ENCODE results near the gene LTBP2.
"Not testable (repeated sequence)": the region's sequence is repeated elsewhere in the genome, so short reads cannot be mapped to it uniquely, and the experiment has no call there.

The LTBP2 gene

DNA sequence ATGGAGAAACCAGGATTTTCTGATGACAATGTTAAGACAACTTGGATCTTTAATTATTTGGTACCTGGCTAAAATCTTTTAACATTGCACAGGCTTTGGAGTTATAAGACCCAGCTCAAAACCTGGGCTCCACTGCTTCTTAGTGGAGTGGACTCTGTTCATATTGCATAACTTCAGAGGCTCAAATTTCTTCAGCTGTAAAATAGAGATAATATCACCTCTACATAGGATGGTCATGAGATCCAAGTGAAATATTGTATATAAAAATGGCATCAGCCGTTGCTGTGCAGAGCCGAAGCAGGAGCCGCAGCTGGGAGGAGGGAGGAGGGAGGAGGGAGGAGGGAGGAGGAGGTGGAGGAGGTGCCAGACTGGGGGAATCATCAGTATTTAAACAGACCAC, 129.5 kb downstream of the LTBP2 start:
- DNase-seq (ENCODE audit: low read depth in 3 of 3), result no peak

GRCh38 chr14:74480046-74480445, 132.0 kb downstream of the LTBP2 start:
- no peak for DNase-seq (ENCODE audit: low read depth in 3 of 3)

- DNase-seq (ENCODE audit: low read depth in 3 of 3), result no peak
Measured at GRCh38 chr14:74478996-74479635, 132.9 kb downstream of the LTBP2 start.

- DNase-seq (ENCODE audit: low read depth in 3 of 3), result no peak
Measured at GRCh38 chr14:74476607-74477006, 135.4 kb downstream of the LTBP2 start.

- DNase-seq (ENCODE audit: low read depth in 3 of 3), result no peak
Measured at GRCh38 chr14:74476107-74476506, 135.9 kb downstream of the LTBP2 start.

- no peak for DNase-seq (ENCODE audit: low read depth in 3 of 3)
Measured at GRCh38 chr14:74475678-74476077, 136.4 kb downstream of the LTBP2 start.

DNA sequence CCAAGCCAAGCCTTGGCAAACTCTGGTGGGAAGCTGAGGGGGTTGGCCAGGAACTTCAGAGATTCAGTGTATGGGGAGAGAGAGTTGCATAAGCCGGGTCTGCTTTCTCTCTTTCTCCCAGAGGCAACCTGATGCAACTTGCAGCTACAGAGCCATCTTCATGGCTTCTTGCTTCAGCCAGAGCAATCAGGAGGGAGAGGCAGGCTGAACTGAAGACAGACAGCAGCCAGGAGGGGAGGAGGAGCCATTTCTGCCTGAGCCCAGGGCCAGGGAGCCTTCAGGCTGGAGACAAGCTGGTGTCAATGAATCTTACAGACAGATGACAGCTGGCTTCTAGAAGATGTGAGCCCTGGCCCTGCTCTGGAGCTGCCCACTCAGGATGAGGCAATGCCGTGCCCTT, 137.7 kb downstream of the LTBP2 start:
- no peak for DNase-seq (ENCODE audit: low read depth in 3 of 3)

GRCh38 chr14:74472601-74473000, 139.4 kb downstream of the LTBP2 start:
- no peak for DNase-seq (ENCODE audit: low read depth in 3 of 3)

GRCh38 chr14:74469548-74470518, 142.2 kb downstream of the LTBP2 start:
- no peak for DNase-seq (ENCODE audit: low read depth in 3 of 3)

DNA sequence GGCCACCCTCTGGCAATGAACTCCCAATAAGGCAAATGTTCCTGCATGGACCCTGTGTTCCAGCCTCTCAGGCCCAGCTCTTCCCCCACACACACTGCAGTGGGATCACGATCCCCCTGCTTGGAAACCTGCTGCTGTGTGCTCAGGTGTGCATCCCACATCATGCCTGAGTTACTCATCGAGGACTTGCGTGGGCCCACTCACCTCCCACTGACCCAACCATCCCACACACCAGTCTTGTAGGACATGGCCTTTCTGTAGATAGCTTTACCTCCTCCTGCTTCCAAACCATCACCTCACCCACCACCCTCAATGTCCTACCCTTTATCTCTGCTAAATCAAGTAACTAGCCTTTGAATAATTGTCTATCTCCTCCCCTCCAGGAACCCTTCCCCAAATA, 143.5 kb downstream of the LTBP2 start:
- DNase-seq (ENCODE audit: low read depth in 3 of 3), result no peak

GRCh38 chr14:74465335-74465734, 146.7 kb downstream of the LTBP2 start:
- DNase-seq (ENCODE audit: low read depth in 3 of 3), result no peak

- no peak for DNase-seq (ENCODE audit: low read depth in 3 of 3)
Measured at GRCh38 chr14:74464785-74465184, 147.3 kb downstream of the LTBP2 start.

DNA sequence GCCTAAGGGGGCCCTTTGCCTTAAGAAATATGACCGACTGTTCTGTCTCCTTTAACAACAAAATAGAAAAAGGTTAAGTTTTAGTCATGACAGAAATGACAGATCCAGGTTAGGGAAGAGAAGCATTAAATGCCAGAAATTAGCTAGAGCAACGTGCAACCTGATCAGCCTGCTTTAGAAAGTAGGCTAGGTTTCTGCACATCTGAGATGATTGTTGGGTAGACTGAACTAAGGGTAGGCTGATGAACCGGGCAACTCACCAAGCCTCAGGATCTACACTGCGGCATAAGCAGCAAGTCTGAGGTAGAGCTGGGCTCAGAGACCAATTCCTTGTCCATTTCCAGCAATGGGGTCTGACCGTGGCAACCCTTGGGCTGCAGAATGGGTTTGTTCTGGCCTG, 148.3 kb downstream of the LTBP2 start:
- no peak for DNase-seq (ENCODE audit: low read depth in 3 of 3)

DNA sequence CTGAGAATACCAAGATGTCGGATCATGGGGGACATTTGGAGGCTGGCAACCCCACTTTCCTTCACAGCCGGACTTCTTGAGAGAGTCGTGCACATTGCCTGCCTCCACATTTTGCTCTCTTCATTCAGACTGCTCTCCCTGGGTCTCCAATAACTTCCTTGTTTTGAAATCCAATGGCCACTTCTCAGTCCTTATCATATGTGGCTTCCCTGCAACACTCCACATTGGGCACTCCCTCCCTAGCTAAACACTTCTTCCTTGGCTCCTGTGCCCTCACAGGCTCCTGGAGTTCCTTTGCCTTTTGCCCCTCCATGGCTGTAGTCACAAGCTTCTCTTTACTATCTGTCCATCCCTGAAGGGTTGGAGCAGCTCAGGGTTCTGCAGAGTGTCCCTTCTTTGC, 149.0 kb downstream of the LTBP2 start:
- DNase-seq (ENCODE audit: low read depth in 3 of 3), result no peak

DNA sequence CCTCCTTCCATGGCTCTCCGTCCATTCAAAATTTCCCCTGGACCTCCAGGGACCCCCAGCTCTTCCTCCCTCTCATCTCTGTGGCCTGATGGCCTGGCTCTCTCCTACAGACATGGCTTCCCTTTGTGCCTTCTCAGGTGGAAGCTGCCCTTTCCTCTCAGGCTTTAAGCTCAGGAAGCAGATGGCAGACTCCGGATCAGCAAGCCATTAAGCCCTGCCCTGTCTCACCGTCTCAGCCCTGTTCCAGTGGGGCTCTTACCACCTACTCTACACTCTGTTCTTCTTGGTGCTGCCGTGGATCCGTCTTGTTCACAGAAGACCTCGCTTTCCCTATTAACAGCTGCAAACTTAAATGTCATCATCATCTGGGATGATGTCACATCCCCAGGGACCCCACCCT, 152.1 kb downstream of the LTBP2 start:
- DNase-seq (ENCODE audit: low read depth in 3 of 3), result no peak

GRCh38 chr14:74459289-74459946, 152.6 kb downstream of the LTBP2 start:
- no peak for DNase-seq (ENCODE audit: low read depth in 3 of 3)

DNA sequence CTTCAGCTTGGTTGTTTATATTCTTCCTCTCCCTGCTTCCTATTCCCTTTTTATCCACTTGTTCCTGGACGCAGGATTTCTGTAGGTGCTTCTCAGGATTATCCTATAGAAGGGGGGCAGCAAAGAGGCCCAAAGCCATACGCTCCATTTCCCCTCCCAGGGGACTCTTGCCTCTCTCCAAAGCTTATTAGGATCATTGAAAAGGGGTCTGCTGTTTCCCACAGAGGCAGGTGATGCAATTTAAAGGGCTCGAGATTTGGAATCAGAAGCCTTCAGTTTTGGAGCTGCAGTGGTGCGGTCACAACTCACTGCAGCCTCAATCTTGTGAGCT, 154.5 kb downstream of the LTBP2 start:
- no peak for DNase-seq (ENCODE audit: low read depth in 3 of 3)

GRCh38 chr14:74456684-74457564, 155.1 kb downstream of the LTBP2 start:
- no peak for DNase-seq (ENCODE audit: low read depth in 3 of 3)

- DNase-seq (ENCODE audit: low read depth in 3 of 3), result not testable (repeated sequence)
Measured at GRCh38 chr14:74454397-74454796, 157.6 kb downstream of the LTBP2 start.
